Thyroid gland (tissue), 4 donors: ENCODE measurements around the gene IL4I1.

Experiments used
- CTCF ChIP-seq, 6 experiments: fragments of 200-600 bp in 3 of 6; fragments of 450-650 bp in 3 of 6; sonication (generic) in 3 of 6; IDR thresholded peaks; one replicate each; pipeline ENCODE4 v1.5.1; 2016 to 2019; ENCODE audit warnings: antibody characterized with exemption in 6 of 6, mild to moderate bottlenecking in 2 of 6, inconsistent platforms in 1 of 6, moderate library complexity in 1 of 6
- POLR2A ChIP-seq, 2 donors: fragments of 450-650 bp; IDR thresholded peaks; one replicate each; pipeline ENCODE4 v1.6.1; 2017; ENCODE audit warnings: antibody characterized with exemption in 2 of 2, mild to moderate bottlenecking in 2 of 2, moderate library complexity in 1 of 2

GRCh38 chr19:49889687-49890348 is 6.9 kb downstream of the IL4I1 start:
- TF ChIP-seq POLR2A (IDR thresholded peaks at IDR 0.05): no peak
- TF ChIP-seq CTCF (IDR thresholded peaks at IDR 0.05): peak; percentile 47 to 81 (median 69)
